Esophagus (tissue), 2 donors: ENCODE data around the gene KLC1. TPM values are rescaled to one million over a fixed set of nuclear protein-coding genes. Genes with fewer than 3 reads are reported as not detected.

Experiments used
- H3K27ac ChIP-seq, 2 donors: one replicate each; pipeline ENCODE4 v1.5.1; 2013; ENCODE audit warnings: low read depth in 2 of 2, mild to moderate bottlenecking in 2 of 2, inconsistent platforms in 1 of 2, low read length in 1 of 2, moderate library complexity in 1 of 2
- H3K27me3 ChIP-seq, 2 donors: one replicate each; pipeline ENCODE4 v1.6.1; 2013; ENCODE audit warnings: low read length in 2 of 2, control low read depth in 1 of 2, mild to moderate bottlenecking in 1 of 2; ENCODE audit not compliant: insufficient read depth in 2 of 2, control insufficient read depth in 1 of 2
- H3K36me3 ChIP-seq, 2 donors: one replicate each; pipeline ENCODE4 v1.6.1; 2013; ENCODE audit warnings: low read length in 1 of 2; ENCODE audit not compliant: control insufficient read depth in 2 of 2, insufficient read depth in 2 of 2
- H3K4me1 ChIP-seq, 2 donors: one replicate each; pipeline ENCODE4 v1.6.1; 2013; ENCODE audit warnings: low read length in 1 of 2; ENCODE audit not compliant: control insufficient read depth in 2 of 2, insufficient read depth in 2 of 2
- H3K4me3 ChIP-seq, 2 donors: one replicate each; pipeline ENCODE4 v1.5.1; 2013; ENCODE audit warnings: low read length in 2 of 2, mild to moderate bottlenecking in 2 of 2, low read depth in 1 of 2, moderate library complexity in 1 of 2
- H3K9me3 ChIP-seq, 2 donors: one replicate each; pipeline ENCODE4 v1.6.1; 2013; ENCODE audit warnings: mild to moderate bottlenecking in 2 of 2, low read depth in 1 of 2, low read length in 1 of 2, moderate library complexity in 1 of 2; ENCODE audit not compliant: control insufficient read depth in 2 of 2, insufficient read depth in 1 of 2
- WGBS, 2 donors: extraction: QIAGEN DNeasy Blood & Tissue Kit; methylation state at CpG; one replicate each; pipeline ENCODE4 v1.1.7; 2013; 5-methylcytosine and 5-hydroxymethylcytosine counted together
- polyA plus RNA-seq, 2 donors: library from polyadenylated mRNA; stranded (reverse); fragments of 200-250 nt; gene quantifications; one replicate each; pipeline ENCODE4 v1.2.3, GENCODE V29; 2013
- donor health status: healthy with polysubstance abuse.
- donor health status: Bipolar disorder and iron deficiency.

KLC1 gene
- polyA plus RNA-seq, 2 donors: 69.8 to 102 TPM

GRCh38 chr14:103668117-103668516 lies 39.1 kb downstream of the KLC1 start:
- Histone ChIP-seq H3K9me3 (no peaks in the 10 kb centered on the region), H3K27ac (no peak overlapping the region), H3K36me3 (peaks cover 10 to 24% of the 10 kb centered on the region in 2 donors), H3K4me1 (no peaks in the 10 kb centered on the region), H3K4me3 (no peak overlapping the region), H3K27me3 (no peaks in the 10 kb centered on the region)
- WGBS, 2 donors: 97 to 98% methylated on average over 3 of the region's 3 CpGs

DNA sequence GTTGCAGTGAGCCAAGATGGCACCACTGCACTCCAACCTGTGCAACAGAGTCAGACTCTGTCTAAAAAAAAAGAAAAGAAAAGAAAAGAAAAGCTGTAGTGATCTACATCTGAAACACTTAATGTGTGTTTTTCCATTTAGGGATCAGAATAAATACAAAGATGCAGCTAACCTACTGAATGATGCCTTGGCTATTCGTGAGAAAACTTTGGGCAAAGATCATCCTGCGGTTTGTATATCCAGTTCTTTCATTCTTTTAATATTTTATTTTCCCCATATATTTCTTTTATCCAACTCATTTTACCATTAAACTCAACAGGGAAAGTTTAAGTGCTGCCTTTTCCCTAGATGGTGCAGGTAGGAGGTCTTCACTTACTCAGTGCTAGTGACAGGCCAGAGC lies 40.4 kb downstream of the KLC1 start:
- H3K4me3 ChIP-seq: no peak overlapping the region

GRCh38 chr14:103671911-103672310 lies 42.9 kb downstream of the KLC1 start:
- no peaks in the 10 kb centered on the region for H3K4me1 ChIP-seq
- H3K9me3 ChIP-seq: no peaks in the 10 kb centered on the region
- H3K36me3 ChIP-seq: peaks cover 11 to 33% of the 10 kb centered on the region in 2 donors
- no peak overlapping the region for H3K27ac ChIP-seq
- H3K27me3 ChIP-seq: no peaks in the 10 kb centered on the region
- WGBS, 2 donors: 94 to 95% methylated on average over 4 of the region's 4 CpGs
- H3K4me3 ChIP-seq: no peak overlapping the region

More for the DNA sequence above, 40.4 kb downstream of the KLC1 start:
- Histone ChIP-seq H3K27ac (no peak overlapping the region), H3K36me3 (peaks cover 10 to 23% of the 10 kb centered on the region in 2 donors), H3K9me3 (no peaks in the 10 kb centered on the region), H3K27me3 (no peaks in the 10 kb centered on the region), H3K4me1 (no peaks in the 10 kb centered on the region)
- 94 to 97% methylated on average over 2 of the region's 2 CpGs for WGBS, 2 donors

- Histone ChIP-seq H3K4me1 (no peaks in the 10 kb centered on the region), H3K36me3 (peaks cover 9 to 48% of the 10 kb centered on the region in 2 donors), H3K4me3 (no peak overlapping the region), H3K27me3 (no peaks in the 10 kb centered on the region), H3K9me3 (no peaks in the 10 kb centered on the region), H3K27ac (no peak overlapping the region)
- 95 to 97% methylated on average over 8 of the region's 8 CpGs for WGBS, 2 donors
These were observed 46.9 kb downstream of the KLC1 start for GRCh38 chr14:103675957-103676356.

GRCh38 chr14:103676881-103677675 lies 48.1 kb downstream of the KLC1 start:
- no peaks in the 10 kb centered on the region for H3K27me3 ChIP-seq
- H3K9me3 ChIP-seq: no peaks in the 10 kb centered on the region
- peaks cover 10 to 47% of the 10 kb centered on the region in 2 donors for H3K36me3 ChIP-seq
- no peak overlapping the region for H3K27ac ChIP-seq
- WGBS, 2 donors: 83 to 86% methylated on average over 16 of the region's 16 CpGs
- no peaks in the 10 kb centered on the region for H3K4me1 ChIP-seq
- no peak overlapping the region for H3K4me3 ChIP-seq

DNA sequence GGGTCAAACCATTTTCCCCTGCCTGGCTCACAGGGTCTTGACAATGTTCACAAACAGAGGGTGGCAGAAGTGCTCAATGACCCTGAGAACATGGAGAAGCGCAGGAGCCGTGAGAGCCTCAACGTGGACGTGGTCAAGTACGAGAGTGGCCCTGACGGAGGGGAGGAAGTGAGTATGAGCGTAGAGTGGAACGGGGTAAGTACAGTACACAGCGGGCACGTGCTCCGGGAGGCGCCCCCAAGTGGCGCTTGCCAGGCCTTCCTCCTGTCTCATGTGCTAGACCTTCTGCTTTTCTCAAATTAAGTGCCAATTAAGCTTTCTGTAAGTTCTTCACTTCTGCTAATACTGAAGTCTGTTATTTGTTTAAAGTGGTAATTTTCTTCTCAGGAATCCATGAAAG lies 50.3 kb downstream of the KLC1 start:
- Histone ChIP-seq H3K4me3 (no peak overlapping the region), H3K27ac (no peak overlapping the region), H3K27me3 (no peaks in the 10 kb centered on the region), H3K9me3 (no peaks in the 10 kb centered on the region), H3K4me1 (no peaks in the 10 kb centered on the region), H3K36me3 (peaks cover 15 to 50% of the 10 kb centered on the region in 2 donors)
- 48 to 54% methylated on average over 13 of the region's 13 CpGs for WGBS, 2 donors

DNA sequence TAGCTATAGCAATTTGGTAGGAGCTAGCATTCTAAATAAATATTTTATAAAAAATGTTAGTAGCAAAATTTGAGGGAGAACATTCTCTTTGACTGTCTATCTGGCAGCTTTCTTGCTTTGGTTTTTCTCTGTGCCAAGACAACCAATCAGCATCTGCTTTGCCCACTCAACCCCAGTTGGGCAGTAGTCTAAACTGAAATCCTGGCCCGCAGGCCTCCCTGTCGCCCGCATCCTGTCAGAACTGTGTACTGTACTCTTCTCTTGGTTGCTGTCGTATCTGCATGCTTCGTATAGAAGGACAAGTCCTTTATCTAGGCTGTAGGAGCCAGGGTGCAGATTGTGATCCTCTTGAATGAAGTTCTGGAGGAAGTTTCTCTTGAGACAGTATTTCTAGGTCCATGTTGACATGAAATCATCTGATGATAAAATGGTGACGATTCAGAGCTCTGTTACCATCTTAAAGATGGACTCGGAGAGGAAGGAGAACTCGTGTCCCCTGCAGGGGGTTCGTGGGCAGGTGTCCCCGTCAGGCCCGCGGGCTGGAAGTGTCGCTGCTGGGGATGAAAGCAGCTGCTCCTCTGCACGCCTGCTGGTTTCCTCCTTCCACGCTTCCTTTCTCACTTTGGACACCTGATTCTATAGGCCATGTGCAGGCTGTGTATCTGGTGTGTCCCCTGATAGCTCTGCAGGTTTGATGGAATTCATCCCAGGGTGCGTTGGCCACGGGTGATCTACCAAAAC lies 51.6 kb downstream of the KLC1 start:
- H3K27me3 ChIP-seq: no peaks in the 10 kb centered on the region
- H3K9me3 ChIP-seq: no peaks in the 10 kb centered on the region
- H3K4me3 ChIP-seq: no peak overlapping the region
- H3K27ac ChIP-seq: no peak overlapping the region
- no peaks in the 10 kb centered on the region for H3K4me1 ChIP-seq
- 87% methylated on average over 17 of the region's 17 CpGs for whole genome bisulfite sequencing, 2 donors
- peaks cover 15 to 54% of the 10 kb centered on the region in 2 donors for H3K36me3 ChIP-seq

DNA sequence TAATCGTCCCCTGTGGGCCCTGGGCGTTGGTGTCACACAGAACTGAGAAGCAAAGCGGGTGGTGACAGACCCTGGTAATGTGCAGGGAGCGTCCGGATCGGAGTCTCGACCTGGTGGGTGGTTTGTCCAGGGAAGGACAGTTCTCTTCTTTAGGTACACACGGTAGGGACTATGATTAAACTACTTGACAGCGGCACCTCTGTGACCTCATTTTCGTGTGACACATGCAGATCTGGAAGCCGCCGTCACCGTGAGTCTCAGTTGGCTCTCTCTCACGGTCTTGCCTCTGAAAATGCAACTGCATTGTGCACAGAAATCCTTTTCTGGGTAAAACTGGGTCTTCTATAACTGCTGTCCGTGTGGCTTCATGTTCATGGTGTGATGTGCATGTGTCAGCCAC lies 54.1 kb downstream of the KLC1 start:
- peaks cover 15 to 47% of the 10 kb centered on the region in 2 donors for H3K36me3 ChIP-seq
- no peaks in the 10 kb centered on the region for H3K9me3 ChIP-seq
- 80 to 82% methylated on average over 15 of the region's 15 CpGs for WGBS, 2 donors
- H3K4me3 ChIP-seq: no peak overlapping the region
- no peaks in the 10 kb centered on the region for H3K27me3 ChIP-seq
- H3K4me1 ChIP-seq: no peaks in the 10 kb centered on the region
- no peak overlapping the region for H3K27ac ChIP-seq

- Histone ChIP-seq H3K9me3 (no peaks in the 10 kb centered on the region), H3K27ac (no peak overlapping the region), H3K4me3 (no peak overlapping the region), H3K36me3 (peaks cover 15 to 40% of the 10 kb centered on the region in 2 donors), H3K27me3 (no peaks in the 10 kb centered on the region), H3K4me1 (no peaks in the 10 kb centered on the region)
- WGBS, 2 donors: 83 to 85% methylated on average over 6 of the region's 6 CpGs
These were observed 55.5 kb downstream of the KLC1 start for GRCh38 chr14:103684471-103684870.
